HCT116 (cell line): Measurements from ENCODE around the gene CABYR.

Experiments
- EZH2 ChIP-seq: fragments of 200-600 bp; sonication (generic); IDR thresholded peaks from 2 replicates; pipeline ENCODE4 v1.6.1; 2017; ENCODE audit warnings: antibody characterized with exemption, mixed run types
- POLR2A ChIP-seq: IDR thresholded peaks from 2 replicates; pipeline ENCODE4 v1.7.0; 2011; ENCODE audit warnings: borderline replicate concordance; ENCODE audit not compliant: insufficient read depth, insufficient read length; ENCODE audit errors: extremely low read depth
- TF ChIP-seq, protein P1 (sequence below): IDR thresholded peaks from 2 replicates; pipeline ENCODE4 v1.6.1; 2012; ENCODE audit warnings: low read depth
- TF ChIP-seq, protein P2 (sequence below), 3 experiments: fragments of 200-600 bp in 1 of 3; sonication (generic) in 1 of 3; IDR thresholded peaks in 2 of 3; conservative IDR thresholded peaks in 1 of 3; 2 replicates each; pipeline ENCODE4 v1.5.1; 2012 to 2017; ENCODE audit warnings: low read depth in 2 of 3, low read length in 2 of 3, antibody characterized with exemption in 1 of 3, borderline replicate concordance in 1 of 3, control low read depth in 1 of 3, mild to moderate bottlenecking in 1 of 3, mixed read lengths in 1 of 3, mixed run types in 1 of 3, moderate library complexity in 1 of 3; ENCODE audit not compliant: insufficient read depth in 1 of 3

DNA sequence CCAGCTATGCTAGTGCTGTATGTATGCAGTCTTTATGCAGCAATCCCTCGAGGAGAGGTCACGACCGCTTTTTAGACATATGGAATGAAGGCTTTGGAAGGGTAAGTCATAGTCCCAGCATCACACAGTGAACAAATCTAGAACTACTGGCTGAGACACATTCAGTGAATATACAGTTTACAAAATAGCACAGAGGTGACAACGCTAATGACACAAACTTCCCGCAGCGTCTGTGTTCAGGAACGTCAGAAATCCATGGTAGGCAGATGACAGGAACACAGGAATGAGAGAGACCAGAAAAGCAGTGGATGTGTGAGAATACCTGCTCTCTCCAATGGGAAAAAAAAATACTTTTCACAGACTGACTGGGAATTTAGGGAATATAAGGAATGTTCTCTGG, 29.6 kb downstream of the CABYR start:
- no peak for TF ChIP-seq EZH2
- TF ChIP-seq, protein P1, sequence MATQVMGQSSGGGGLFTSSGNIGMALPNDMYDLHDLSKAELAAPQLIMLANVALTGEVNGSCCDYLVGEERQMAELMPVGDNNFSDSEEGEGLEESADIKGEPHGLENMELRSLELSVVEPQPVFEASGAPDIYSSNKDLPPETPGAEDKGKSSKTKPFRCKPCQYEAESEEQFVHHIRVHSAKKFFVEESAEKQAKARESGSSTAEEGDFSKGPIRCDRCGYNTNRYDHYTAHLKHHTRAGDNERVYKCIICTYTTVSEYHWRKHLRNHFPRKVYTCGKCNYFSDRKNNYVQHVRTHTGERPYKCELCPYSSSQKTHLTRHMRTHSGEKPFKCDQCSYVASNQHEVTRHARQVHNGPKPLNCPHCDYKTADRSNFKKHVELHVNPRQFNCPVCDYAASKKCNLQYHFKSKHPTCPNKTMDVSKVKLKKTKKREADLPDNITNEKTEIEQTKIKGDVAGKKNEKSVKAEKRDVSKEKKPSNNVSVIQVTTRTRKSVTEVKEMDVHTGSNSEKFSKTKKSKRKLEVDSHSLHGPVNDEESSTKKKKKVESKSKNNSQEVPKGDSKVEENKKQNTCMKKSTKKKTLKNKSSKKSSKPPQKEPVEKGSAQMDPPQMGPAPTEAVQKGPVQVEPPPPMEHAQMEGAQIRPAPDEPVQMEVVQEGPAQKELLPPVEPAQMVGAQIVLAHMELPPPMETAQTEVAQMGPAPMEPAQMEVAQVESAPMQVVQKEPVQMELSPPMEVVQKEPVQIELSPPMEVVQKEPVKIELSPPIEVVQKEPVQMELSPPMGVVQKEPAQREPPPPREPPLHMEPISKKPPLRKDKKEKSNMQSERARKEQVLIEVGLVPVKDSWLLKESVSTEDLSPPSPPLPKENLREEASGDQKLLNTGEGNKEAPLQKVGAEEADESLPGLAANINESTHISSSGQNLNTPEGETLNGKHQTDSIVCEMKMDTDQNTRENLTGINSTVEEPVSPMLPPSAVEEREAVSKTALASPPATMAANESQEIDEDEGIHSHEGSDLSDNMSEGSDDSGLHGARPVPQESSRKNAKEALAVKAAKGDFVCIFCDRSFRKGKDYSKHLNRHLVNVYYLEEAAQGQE, result no peak
- TF ChIP-seq POLR2A, result no peak
- TF ChIP-seq, protein P2, sequence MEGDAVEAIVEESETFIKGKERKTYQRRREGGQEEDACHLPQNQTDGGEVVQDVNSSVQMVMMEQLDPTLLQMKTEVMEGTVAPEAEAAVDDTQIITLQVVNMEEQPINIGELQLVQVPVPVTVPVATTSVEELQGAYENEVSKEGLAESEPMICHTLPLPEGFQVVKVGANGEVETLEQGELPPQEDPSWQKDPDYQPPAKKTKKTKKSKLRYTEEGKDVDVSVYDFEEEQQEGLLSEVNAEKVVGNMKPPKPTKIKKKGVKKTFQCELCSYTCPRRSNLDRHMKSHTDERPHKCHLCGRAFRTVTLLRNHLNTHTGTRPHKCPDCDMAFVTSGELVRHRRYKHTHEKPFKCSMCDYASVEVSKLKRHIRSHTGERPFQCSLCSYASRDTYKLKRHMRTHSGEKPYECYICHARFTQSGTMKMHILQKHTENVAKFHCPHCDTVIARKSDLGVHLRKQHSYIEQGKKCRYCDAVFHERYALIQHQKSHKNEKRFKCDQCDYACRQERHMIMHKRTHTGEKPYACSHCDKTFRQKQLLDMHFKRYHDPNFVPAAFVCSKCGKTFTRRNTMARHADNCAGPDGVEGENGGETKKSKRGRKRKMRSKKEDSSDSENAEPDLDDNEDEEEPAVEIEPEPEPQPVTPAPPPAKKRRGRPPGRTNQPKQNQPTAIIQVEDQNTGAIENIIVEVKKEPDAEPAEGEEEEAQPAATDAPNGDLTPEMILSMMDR (IDR thresholded peaks at IDR 0.05 in 2 of 3, conservative IDR thresholded peaks at IDR 0.05 in 1 of 3; ENCODE audit: borderline replicate concordance in 1 of 3, insufficient read depth in 1 of 3, low read depth in 2 of 3, low read length in 2 of 3), result no peak
